IPS-11a (cell line): ENCODE measurements around the gene TMEM256.
A peak's percentile ranks its signal among the peaks of the same experiment; 100 is the strongest.

ENCODE experiments used
- H3K4me3 ChIP-seq: one replicate; pipeline ENCODE4 v1.5.1; 2013; ENCODE audit warnings: low read depth, low read length, control low read depth

The TMEM256 gene

DNA sequence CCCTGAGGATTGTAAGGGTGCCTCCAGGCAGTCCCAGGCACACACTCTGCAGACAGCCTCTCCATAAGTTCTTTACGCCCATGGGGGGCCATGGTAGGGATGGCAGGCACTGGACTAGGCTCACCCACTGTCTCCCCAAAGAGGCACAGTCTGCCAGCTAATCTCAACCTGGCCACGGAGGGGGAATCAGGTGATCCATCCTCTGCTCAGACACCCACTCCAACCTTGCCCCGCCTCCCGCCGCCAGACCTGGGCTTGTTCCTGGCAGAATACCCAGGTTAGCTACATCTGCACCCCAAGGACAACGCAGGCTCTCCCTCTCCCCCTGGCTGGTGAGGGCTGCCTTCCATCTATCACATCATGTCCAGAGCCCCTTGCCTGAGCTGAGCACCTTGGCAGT, 5.0 kb upstream of the TMEM256 start:
- H3K4me3 ChIP-seq, result no peak overlapping the region

- peak overlapping the region; percentile 18 for H3K4me3 ChIP-seq
Observed at GRCh38 chr17:7408252-7408727, 4.4 kb upstream of the TMEM256 start.

- H3K4me3 ChIP-seq, result peak within 1 kb of the TSS; percentile 18
Observed at GRCh38 chr17:7407485-7408251, 3.8 kb upstream of the TMEM256 start, which contains the start of gene NLGN2. Gene NLGN2, plus strand, starts transcription at chr17:7407845. Its CDS starts 411 bp downstream, at chr17:7408256.

- no peak overlapping the region for H3K4me3 ChIP-seq
Observed at GRCh38 chr17:7407082-7407481, 3.2 kb upstream of the TMEM256 start.

DNA sequence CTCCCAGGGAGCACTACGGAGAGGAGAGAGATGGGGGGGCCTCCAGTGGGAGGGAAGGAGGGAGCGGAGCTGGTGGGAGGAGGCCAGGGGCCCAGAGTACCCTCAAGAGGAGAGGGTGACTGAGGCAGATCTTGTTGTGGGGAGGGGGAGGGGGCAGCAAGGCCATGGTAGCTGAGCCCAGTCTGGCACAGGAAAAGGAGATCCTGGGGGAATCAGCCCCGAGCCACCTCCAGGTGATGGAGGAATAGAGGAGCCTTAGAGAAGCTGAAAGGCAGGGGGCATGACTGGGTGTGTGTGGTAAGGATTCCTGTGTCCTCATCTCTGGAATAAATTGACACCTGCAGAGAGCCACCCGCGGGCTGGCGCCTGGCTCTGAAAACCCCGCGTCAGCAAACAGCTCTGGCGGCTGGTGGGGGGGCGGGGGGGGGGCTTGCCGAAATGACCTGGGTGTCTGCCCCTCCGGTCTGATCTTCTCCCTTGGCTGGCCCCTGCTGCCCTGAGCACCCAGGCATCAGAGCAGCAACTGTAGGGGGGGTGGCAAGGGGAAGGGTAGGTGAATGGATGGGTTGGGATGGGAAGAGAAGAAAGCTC, 2.4 kb upstream of the TMEM256 start:
- peak overlapping the region; percentile 69 for H3K4me3 ChIP-seq

DNA sequence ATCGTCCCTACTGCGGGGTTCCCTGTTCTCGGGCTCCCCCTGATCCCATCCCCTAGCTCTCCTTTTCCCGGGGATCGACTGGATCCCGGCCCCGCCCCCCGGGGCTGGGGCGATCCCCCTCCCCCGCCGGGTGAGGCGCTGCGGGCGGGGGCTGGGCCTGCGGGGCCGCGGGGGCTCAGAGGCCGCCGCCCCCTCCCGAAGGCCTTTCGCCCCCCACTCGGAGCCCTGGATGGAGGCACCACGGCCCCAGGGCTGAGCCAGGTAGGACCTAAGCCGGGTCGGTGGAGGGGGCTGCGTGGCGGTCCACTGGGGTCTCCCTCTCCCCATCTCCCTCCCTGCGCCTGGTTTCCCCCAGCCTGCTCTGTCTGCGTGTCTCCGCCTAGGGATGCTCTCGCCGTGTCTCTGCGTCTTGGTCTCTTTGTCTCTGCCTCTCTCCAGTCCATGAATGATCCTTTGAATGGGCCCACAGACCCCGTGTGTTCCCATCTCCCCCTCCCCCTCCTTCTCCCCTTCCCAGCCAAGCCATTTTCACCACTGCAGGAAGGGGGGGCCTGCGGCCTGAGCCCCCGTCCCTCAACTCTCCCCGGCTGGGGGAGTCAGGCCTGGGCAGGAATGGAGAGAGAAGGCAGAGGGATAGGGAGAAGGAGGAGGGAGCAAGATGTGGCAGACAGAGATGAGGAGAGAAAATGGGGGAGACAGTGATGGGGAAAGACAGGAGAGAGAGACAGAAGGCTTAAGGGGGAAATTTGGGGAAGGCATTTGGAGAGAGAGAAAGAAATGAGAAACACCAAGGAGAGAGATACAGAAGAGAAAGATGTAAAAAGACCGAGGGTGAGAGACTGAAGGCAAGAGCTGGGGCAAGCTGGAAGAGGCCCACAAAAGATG, 1.7 kb upstream of the TMEM256 start:
- H3K4me3 ChIP-seq, result peak overlapping the region; percentile 69

DNA sequence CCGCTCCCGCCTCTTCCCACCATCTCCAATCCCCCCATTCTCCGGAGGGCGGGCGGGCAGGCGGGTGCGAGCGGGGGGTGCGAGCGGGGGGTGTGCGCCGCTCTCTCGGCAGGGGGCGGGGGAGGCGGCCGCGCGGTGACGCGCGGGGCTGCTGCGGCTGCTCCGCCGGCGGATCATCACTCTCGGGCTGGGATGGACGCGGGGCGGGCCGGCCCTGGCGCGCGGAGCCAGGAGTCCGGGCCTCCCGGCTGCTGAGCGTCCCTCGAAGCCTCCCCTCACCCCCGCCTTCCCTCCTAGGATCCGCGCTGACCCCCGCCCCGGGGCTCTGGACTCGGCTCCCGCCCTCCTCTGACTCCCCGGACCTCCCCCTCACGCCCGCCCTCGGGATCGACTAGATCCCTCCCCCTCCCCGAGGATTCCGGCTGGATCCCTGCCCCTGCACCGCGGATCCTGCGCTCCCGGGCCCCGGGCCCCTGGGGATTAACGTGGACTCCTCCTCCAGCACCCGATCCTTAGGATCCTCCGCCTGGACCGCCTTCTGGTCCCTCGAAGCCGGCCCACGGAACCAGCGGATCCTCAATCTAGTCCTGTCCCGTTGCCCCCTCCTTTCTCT, 946 bp upstream of the TMEM256 start:
- peak overlapping the region; percentile 69 for H3K4me3 ChIP-seq

DNA sequence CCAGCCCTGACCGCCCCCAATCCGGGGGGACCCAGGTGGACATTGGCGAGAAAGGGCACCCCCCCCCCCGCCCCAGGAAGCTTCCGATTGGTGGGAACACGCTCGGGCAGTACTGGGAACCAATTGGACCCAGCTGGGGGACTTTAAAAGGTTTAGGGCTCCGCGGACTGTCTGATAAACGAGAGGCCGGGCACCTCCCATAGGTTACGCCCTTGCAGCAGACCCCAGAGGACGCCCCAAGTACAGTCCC, 245 bp downstream of the TMEM256 start:
- peak overlapping the region; percentile 66 for H3K4me3 ChIP-seq

GRCh38 chr17:7403043-7403726, 712 bp downstream of the TMEM256 start:
- peak overlapping the region; percentile 66 for H3K4me3 ChIP-seq

DNA sequence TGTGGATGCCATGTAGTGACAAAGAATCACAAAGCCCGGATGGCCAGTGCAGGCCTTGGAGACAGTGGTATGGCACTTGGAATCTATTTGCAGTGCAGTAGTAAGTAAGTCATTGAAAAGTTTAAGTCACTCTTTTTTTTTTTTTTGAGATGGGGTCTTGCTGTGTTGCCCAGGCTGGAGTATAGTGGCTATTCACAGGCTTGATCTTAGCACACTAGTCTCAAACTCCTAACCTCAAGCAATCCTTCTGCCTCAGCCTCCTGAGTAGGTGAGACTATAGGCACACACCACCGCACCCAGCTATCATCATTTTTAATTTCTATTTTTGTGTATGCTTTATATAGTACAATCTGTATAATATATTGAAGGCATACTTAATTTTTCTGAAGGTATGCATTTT, 5.3 kb downstream of the TMEM256 start:
- no peak overlapping the region for H3K4me3 ChIP-seq

DNA sequence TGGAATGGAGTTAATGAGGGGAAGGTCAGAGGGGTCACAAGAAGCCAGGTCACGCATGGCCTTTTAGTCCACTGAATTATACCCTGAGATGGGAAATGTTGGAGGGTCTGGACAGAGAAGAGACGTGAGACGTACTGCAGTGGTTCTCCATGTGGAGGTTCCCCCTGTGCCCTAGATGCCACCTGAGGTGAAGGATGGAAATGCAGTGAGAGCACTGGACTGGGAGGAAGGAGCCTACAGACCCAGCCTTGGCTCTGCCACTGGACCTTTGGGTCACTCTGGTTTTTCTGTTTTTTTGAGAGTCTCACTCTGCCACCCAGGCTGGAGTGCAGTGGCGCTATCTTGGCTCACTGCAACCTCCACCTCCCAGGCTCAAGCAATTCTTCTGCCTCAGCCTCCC, 7.8 kb downstream of the TMEM256 start:
- no peak overlapping the region for H3K4me3 ChIP-seq

- peak within 1 kb of the TSS; percentile 67 for H3K4me3 ChIP-seq
Observed at GRCh38 chr17:7394452-7395191, 9.3 kb downstream of the TMEM256 start, which contains the start of gene PLSCR3. Gene PLSCR3, minus strand, starts transcription at chr17:7394525. Its CDS starts 415 bp downstream, at chr17:7394110.

- H3K4me3 ChIP-seq, result peak overlapping the region; percentile 62
Observed at GRCh38 chr17:7393613-7394451, 10.1 kb downstream of the TMEM256 start.

- H3K4me3 ChIP-seq, result peak overlapping the region; percentile 62
Observed at GRCh38 chr17:7392696-7393612, 10.9 kb downstream of the TMEM256 start.

GRCh38 chr17:7391307-7391706, 12.6 kb downstream of the TMEM256 start:
- H3K4me3 ChIP-seq, result no peak overlapping the region

DNA sequence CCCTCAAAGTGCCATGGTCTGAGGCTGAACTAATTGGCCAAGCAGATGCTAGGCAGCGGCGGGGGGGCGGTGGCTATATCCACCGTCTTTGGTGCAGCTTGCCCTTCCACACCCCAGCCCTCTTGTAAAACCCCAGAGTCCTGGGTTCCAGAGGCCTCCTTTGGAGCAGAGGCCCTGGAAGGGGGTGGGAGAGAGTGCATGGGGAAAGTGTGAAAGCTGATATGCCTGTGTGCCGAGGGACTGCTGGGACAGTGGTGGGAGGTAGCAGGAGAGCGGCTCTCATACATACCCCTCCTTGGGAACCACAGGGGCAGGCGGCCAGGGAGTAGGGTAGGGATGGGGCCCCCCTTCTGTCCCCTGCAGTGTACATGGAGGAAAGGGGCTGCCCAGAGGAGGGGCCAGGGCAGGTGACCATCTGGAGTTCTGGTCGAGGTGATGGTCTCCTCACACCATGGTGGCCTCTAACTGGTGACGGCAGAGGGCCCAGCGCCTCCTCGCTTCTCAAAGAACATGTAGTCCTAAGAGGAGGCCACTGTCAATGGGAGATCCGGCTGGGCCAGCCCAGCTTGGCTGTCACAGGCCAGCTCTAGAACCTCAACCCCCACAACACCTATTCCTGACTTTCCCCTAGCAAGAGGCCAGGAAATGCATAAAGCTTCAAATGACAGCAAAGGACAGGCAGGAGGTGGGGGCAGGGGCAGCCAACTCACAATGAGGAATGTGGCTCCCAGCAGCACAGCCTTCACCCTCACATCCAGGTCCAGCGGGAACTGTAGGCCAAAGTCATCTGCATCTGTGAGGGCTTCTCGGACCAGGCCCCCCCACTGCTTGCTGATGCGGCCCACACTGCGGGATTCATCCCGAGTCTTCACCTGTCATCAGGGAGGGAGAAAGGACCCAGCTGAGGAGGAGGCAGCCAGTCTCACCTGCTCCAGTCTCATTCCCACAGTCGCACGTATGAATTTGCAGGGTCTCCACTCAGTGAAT, 13.7 kb downstream of the TMEM256 start:
- H3K4me3 ChIP-seq, result no peak overlapping the region

DNA sequence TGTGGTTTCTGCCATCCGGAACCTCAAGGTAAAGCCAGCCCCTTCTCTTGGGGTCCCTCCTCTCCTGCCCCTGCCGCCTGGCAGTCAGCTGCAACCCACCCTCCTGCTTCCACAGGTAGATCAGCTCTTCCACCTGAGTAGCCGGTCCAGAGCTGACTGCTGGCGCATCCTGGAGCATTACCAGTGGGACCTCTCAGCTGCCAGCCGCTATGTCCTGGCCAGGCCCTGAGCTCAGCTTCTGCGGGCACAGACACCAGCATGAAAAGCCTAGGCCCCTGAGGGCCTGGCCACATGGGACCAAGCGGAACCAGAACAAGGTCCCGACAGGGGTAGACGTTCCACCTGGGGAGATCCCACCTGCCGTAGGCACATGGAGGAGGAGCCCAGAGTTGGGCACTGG, 15.0 kb downstream of the TMEM256 start:
- no peak overlapping the region for H3K4me3 ChIP-seq
